Uterus (tissue), 4 donors: ENCODE data around the gene BCAM. TPM values are rescaled to one million over a fixed set of nuclear protein-coding genes. Genes with fewer than 3 reads are reported as not detected.
"Not testable (repeated sequence)": the region's sequence is repeated elsewhere in the genome, so short reads cannot be mapped to it uniquely, and the experiment has no call there.

Experiments
- DNase-seq, 2 donors: peaks; one replicate each; pipeline ENCODE4 v3.0.0-alpha.2; 2019 to 2020
- H3K27ac ChIP-seq, 2 donors: fragments of 200-600 bp; sonication (generic); 1 replicate in 1 of 2; 2 replicates in 1 of 2; pipeline ENCODE4 v1.5.1; 2016 to 2018
- H3K27me3 ChIP-seq, 2 donors: fragments of 200-600 bp; sonication (generic); one replicate each; pipeline ENCODE4 v1.5.1; 2018 to 2019; ENCODE audit warnings: control low read depth in 1 of 2
- H3K36me3 ChIP-seq, 2 donors: fragments of 200-600 bp; sonication (generic); one replicate each; pipeline ENCODE4 v1.5.1; 2019; ENCODE audit warnings: control low read depth in 1 of 2
- H3K4me1 ChIP-seq, 2 donors: fragments of 200-600 bp; sonication (generic); one replicate each; pipeline ENCODE4 v1.5.1; 2018 to 2019; ENCODE audit warnings: control low read depth in 1 of 2
- H3K4me3 ChIP-seq, 2 donors: fragments of 200-600 bp; sonication (generic); 1 replicate in 1 of 2; 2 replicates in 1 of 2; pipeline ENCODE4 v1.5.1; 2018 to 2019; ENCODE audit warnings: mild to moderate bottlenecking in 1 of 2
- H3K9me3 ChIP-seq, 2 donors: fragments of 200-600 bp; sonication (generic); one replicate each; pipeline ENCODE4 v1.5.1; 2019; ENCODE audit warnings: control low read depth in 1 of 2
- POLR2A ChIP-seq, 2 donors: fragments of 450-650 bp; IDR thresholded peaks; one replicate each; pipeline ENCODE4 v1.6.1; 2016; ENCODE audit warnings: antibody characterized with exemption in 2 of 2, mild to moderate bottlenecking in 1 of 2, moderate library complexity in 1 of 2
- intact Hi-C: fragments of 100-400 bp; cut with DNase I; formaldehyde crosslinking; loops from one replicate; pipeline ENCODE4 v1.15.1; 2023; ENCODE audit warnings: low total_unique reads
- total RNA-seq, 4 donors: library from RNA; depleted of rRNA in 3 of 4; stranded (reverse); fragments of >200 nt in 3 of 4; gene quantifications; one replicate each; pipeline versions ENCODE4 v1.1.0 to v1.2.4, GENCODE V29; 2014 to 2023
- TF ChIP-seq, protein P1 (sequence below), 4 experiments: fragments of 200-600 bp in 2 of 4; fragments of 450-650 bp in 2 of 4; sonication (generic) in 2 of 4; IDR thresholded peaks; one replicate each; pipeline ENCODE4 v1.5.1; 2016 to 2019; ENCODE audit warnings: antibody characterized with exemption in 4 of 4, mild to moderate bottlenecking in 2 of 4, moderate library complexity in 1 of 4
- donor health status: DM: yes; HTN: yes; CAD: no.

BCAM gene
- total RNA-seq, 4 donors from 2014 or later = 3.8 to 171 (median 111) TPM

DNA sequence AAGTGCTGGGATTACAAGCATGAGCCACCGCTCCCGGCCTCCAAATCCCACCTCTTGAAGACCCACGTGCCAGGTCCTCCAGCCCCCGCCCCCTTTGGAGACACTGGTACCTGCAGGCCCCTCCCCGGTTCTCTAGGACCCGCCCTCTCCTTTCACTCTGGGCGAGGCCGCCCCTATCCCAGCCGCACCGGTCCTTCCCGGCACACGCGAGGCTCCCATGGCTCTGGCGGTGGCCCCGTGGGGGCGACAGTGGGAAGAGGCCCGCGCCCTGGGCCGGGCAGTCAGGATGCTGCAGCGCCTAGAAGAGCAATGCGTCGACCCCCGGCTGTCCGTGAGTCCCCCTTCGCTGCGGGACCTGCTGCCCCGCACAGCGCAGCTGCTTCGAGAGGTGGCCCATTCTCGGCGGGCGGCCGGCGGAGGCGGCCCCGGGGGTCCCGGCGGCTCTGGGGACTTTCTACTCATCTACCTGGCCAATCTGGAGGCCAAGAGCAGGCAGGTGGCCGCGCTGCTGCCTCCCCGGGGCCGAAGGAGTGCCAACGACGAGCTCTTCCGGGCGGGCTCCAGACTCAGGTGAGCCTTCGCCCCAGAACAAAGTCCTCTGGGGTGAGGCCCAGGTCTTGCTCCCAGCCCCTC is 31.1 kb upstream of the BCAM start, which contains the start of gene CBLC:
CBLC (plus strand) TSS at position 176 of the 633 bp plus-strand sequence; CDS start at position 218, 42 bp downstream.
- Histone ChIP-seq H3K9me3 (no peaks in the 10 kb centered on the region), H3K36me3 (no peaks in the 10 kb centered on the region), H3K27me3 (no peaks in the 10 kb centered on the region), H3K4me3 (no peak within 1 kb of the TSS), H3K4me1 (peaks cover 0 to 6% of the 10 kb centered on the region in 2 donors), H3K27ac (no peak within 1 kb of the TSS)
- intact Hi-C loops = no loop called here
- no peak for DNase-seq
- peak in 1 of 2 donors; percentile 32 for TF ChIP-seq POLR2A (IDR thresholded peaks at IDR 0.05)
- TF ChIP-seq, protein P1, sequence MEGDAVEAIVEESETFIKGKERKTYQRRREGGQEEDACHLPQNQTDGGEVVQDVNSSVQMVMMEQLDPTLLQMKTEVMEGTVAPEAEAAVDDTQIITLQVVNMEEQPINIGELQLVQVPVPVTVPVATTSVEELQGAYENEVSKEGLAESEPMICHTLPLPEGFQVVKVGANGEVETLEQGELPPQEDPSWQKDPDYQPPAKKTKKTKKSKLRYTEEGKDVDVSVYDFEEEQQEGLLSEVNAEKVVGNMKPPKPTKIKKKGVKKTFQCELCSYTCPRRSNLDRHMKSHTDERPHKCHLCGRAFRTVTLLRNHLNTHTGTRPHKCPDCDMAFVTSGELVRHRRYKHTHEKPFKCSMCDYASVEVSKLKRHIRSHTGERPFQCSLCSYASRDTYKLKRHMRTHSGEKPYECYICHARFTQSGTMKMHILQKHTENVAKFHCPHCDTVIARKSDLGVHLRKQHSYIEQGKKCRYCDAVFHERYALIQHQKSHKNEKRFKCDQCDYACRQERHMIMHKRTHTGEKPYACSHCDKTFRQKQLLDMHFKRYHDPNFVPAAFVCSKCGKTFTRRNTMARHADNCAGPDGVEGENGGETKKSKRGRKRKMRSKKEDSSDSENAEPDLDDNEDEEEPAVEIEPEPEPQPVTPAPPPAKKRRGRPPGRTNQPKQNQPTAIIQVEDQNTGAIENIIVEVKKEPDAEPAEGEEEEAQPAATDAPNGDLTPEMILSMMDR (IDR thresholded peaks at IDR 0.05) = no peak

GRCh38 chr19:44779150-44779549 is 29.8 kb upstream of the BCAM start:
- intact Hi-C loops = no loop called here
- H3K9me3 ChIP-seq = no peaks in the 10 kb centered on the region
- H3K4me3 ChIP-seq = no peak overlapping the region
- H3K4me1 ChIP-seq = peaks cover 0 to 6% of the 10 kb centered on the region in 2 donors
- H3K36me3 ChIP-seq = no peaks in the 10 kb centered on the region
- no peak overlapping the region for H3K27ac ChIP-seq
- TF ChIP-seq POLR2A (IDR thresholded peaks at IDR 0.05) = no peak
- TF ChIP-seq, protein P1 (IDR thresholded peaks at IDR 0.05) = no peak
- no peaks in the 10 kb centered on the region for H3K27me3 ChIP-seq
- no peak for DNase-seq

DNA sequence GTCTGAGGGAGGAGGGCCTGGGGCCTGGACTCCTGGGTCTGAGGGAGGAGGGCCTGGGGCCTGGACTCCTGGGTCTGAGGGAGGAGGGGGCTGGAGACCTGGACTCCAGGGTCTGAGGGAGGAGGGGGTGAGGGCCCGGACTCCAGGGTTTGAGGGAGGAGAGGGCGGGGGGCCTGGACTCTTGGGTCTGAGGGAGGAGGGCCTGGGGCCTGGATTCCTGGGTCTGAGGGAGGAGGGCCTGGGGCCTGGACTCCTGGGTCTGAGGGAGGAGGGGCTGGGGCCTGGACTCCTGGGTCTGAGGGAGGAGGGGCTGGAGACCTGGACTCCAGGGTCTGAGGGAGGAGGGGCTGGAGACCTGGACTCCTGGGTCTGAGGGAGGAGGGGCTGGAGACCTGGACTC is 27.2 kb upstream of the BCAM start:
- H3K36me3 ChIP-seq, intact Hi-C loops, H3K27me3 ChIP-seq, H3K4me1 ChIP-seq, H3K27ac ChIP-seq, DNase-seq, H3K9me3 ChIP-seq, H3K4me3 ChIP-seq: not testable (repeated sequence)

GRCh38 chr19:44782729-44783128 is 26.2 kb upstream of the BCAM start:
- TF ChIP-seq, protein P1 (IDR thresholded peaks at IDR 0.05) = no peak
- TF ChIP-seq POLR2A (IDR thresholded peaks at IDR 0.05) = no peak
- H3K4me3 ChIP-seq = no peak overlapping the region
- H3K27ac ChIP-seq = no peak overlapping the region
- no peaks in the 10 kb centered on the region for H3K4me1 ChIP-seq
- no peaks in the 10 kb centered on the region for H3K9me3 ChIP-seq
- H3K36me3 ChIP-seq = no peaks in the 10 kb centered on the region
- no peak for DNase-seq
- intact Hi-C loops = no loop called here
- no peaks in the 10 kb centered on the region for H3K27me3 ChIP-seq

- no peaks in the 10 kb centered on the region for H3K9me3 ChIP-seq
- TF ChIP-seq, protein P1 (IDR thresholded peaks at IDR 0.05) = no peak
- no peak for TF ChIP-seq POLR2A (IDR thresholded peaks at IDR 0.05)
- intact Hi-C loops = no loop called here
These were observed 25.4 kb upstream of the BCAM start for GRCh38 chr19:44783545-44783944.

More at GRCh38 chr19:44783545-44783944, 25.4 kb upstream of the BCAM start:
- Histone ChIP-seq H3K27ac (no peak overlapping the region), H3K4me1 (no peaks in the 10 kb centered on the region), H3K36me3 (no peaks in the 10 kb centered on the region), H3K27me3 (no peaks in the 10 kb centered on the region), H3K4me3 (no peak overlapping the region)
- DNase-seq = no peak
